Omental fat pad (tissue), 4 donors: ENCODE results near the gene GRAMD1C. TPM values are rescaled to one million over a fixed set of nuclear protein-coding genes. Genes with fewer than 3 reads are reported as not detected.

Experiments
- ATAC-seq: fragments of 150-250 bp; one replicate; pipeline ENCODE4 v1.9.1; 2016; ENCODE audit warnings: mild to moderate bottlenecking, moderate library complexity; ENCODE audit not compliant: low FRiP score
- DNase-seq: peaks from one replicate; pipeline ENCODE4 v3.0.0-alpha.2; 2019; ENCODE audit warnings: low spot score
- total RNA-seq, 4 donors: library from RNA; depleted of rRNA; stranded (reverse); fragments of >200 nt; gene quantifications; one replicate each; pipeline ENCODE4 v1.1.0, GENCODE V29; 2016
- TF ChIP-seq, protein P1 (sequence below), 3 donors: fragments of 450-650 bp; IDR thresholded peaks; one replicate each; pipeline ENCODE4 v1.5.1; 2016 to 2017; ENCODE audit warnings: antibody characterized with exemption in 3 of 3, mild to moderate bottlenecking in 3 of 3, moderate library complexity in 2 of 3

The GRAMD1C gene
- total RNA-seq, 4 donors from 2014 or later, result 1.4 to 10.9 (median 4.9) TPM

DNA sequence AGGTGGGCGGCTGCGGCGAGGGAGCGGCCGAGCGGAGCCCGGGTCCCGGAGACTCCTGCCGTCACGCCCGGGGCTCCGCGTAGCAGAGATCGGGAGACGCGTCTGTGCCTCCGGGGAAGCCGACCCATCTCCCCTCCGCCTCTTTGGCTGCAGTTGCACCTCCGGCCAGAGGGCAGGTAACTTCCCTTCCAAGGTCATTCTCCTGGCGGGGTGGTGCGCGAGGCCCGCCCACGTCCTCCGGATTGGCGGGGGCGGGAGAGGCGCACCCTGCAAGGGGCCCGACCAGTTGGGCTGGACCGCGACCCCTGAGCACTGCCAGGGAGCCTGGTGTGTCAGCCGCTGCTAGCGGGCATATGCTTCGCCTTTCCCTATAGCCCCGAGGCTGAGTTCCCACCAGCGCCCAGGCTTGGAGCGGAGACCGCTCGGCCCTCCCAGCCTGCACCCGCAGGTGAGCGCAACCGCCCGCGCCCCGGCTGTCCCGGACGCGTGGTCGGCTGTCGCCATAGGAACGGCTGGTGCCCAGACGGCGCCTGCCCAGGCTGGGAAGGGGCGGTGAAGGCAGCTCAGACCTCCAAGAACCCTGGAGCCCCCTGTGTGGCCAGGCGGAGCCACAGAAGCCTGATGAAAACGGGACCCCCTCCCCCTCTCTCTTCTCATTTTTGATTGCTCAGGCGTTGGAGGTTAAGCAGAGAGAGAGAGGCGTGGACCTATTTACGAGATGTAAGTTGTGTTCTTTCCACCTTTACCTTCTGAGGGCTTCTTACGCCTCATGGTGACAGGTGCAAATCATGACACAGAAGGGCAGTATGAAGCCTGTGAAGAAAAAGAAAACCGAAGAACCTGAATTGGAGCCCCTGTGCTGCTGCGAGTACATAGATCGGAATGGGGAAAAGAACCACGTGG, 109.7 kb downstream of the GRAMD1C start:
- no peak for DNase-seq
- peak; percentile 59 for ATAC-seq
- TF ChIP-seq, protein P1, sequence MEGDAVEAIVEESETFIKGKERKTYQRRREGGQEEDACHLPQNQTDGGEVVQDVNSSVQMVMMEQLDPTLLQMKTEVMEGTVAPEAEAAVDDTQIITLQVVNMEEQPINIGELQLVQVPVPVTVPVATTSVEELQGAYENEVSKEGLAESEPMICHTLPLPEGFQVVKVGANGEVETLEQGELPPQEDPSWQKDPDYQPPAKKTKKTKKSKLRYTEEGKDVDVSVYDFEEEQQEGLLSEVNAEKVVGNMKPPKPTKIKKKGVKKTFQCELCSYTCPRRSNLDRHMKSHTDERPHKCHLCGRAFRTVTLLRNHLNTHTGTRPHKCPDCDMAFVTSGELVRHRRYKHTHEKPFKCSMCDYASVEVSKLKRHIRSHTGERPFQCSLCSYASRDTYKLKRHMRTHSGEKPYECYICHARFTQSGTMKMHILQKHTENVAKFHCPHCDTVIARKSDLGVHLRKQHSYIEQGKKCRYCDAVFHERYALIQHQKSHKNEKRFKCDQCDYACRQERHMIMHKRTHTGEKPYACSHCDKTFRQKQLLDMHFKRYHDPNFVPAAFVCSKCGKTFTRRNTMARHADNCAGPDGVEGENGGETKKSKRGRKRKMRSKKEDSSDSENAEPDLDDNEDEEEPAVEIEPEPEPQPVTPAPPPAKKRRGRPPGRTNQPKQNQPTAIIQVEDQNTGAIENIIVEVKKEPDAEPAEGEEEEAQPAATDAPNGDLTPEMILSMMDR (IDR thresholded peaks at IDR 0.05), result no peak

GRCh38 chr3:113952921-113953320, 114.3 kb downstream of the GRAMD1C start:
- ATAC-seq (no peak), DNase-seq (no peak)
- TF ChIP-seq, protein P1 (IDR thresholded peaks at IDR 0.05), result no peak

DNA sequence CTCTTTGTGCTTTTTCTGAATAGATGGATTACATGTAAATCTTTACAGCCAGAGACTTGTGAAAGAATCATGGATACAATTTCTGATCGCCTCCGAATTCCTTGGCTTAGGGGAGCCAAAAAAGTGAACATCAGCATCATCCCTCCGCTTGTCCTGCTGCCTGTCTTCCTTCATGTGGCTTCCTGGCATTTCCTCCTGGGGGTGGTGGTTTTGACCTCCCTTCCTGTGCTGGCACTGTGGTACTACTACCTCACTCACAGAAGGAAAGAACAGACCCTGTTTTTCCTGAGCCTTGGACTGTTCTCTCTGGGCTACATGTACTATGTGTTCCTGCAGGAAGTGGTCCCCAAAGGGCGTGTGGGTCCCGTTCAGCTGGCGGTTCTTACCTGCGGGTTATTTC, 115.1 kb downstream of the GRAMD1C start:
- DNase-seq, result no peak
- ATAC-seq, result no peak
- TF ChIP-seq, protein P1 (IDR thresholded peaks at IDR 0.05), result no peak

DNA sequence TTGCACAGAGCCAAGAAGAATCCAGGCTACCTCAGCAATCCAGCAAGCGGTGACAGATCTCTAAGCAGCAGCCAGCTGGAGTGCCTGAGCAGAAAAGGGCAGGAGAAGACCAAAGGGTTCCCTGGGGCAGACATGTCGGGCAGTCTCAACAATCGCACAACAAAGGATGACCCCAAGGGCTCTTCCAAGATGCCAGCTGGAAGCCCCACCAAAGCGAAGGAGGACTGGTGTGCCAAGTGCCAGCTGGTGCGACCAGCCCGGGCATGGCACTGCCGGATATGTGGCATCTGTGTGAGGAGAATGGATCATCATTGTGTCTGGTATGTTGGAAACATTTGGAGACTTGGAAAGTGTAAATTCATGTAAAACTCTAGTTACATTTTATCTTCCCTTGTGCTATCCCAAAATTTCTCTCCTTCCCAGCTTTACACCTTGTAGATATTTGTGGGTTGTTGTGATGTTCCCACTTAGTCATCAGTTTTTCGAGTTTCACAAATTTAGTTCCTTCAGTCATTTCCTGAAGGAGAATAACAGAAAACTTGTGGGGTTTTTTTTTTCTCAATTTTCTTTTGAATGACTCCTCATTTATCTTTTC, 115.6 kb downstream of the GRAMD1C start:
- DNase-seq, result no peak
- ATAC-seq, result no peak
- TF ChIP-seq, protein P1 (IDR thresholded peaks at IDR 0.05), result no peak

DNA sequence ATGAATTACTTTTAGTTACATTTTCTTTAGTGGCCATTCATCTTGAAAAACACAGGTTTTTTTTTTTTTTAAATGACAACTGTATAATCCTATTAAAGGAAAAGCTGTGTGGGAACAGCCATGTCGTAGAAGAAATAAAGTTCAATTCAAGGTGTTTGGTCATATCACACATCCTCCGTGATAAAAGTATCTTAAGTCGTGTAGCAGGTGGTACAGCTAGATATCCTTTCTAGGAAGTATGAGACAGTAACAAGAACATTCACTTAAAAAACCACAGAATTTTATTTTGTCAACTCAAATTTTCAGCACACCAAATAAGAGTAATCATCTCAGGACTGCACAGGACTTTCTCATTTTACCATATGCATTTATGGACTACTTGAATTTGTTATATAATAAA, 125.3 kb downstream of the GRAMD1C start:
- DNase-seq, result no peak
- no peak for ATAC-seq
- TF ChIP-seq, protein P1 (IDR thresholded peaks at IDR 0.05), result no peak

- TF ChIP-seq, protein P1 (IDR thresholded peaks at IDR 0.05), result no peak
- DNase-seq, result no peak
These were observed 127.6 kb downstream of the GRAMD1C start for GRCh38 chr3:113966172-113966571.

More at GRCh38 chr3:113966172-113966571, 127.6 kb downstream of the GRAMD1C start:
- no peak for ATAC-seq
